MCF 10A (cell line): ENCODE results near the gene CMPK2. TPM values are rescaled to one million over a fixed set of nuclear protein-coding genes. Genes with fewer than 3 reads are reported as not detected.

Source experiments
- BruUV-seq: library from RNA; stranded (reverse); fragments of 400-500 nt; replicated peaks from 2 replicates; lab custom pipeline; 2021; lab: Mats Ljungman, UMichigan
- CTCF ChIA-PET: fragments of 300-600 bp; sonication (Branson Sonifier 250); formaldehyde crosslinking; extraction: SDS; loops from one replicate; lab custom pipeline; 2021; ENCODE audit warnings: antibody characterized with exemption, inconsistent platforms; lab: Yijun Ruan, JAX
- POLR2A ChIA-PET: fragments of 300-600, 350-650 bp; sonication (Branson Sonifier 250); formaldehyde crosslinking; extraction: SDS; loops from one replicate; lab custom pipeline; 2020; ENCODE audit warnings: antibody characterized with exemption, inconsistent platforms; lab: Yijun Ruan, JAX
- DNase-seq: peaks from one replicate; pipeline ENCODE4 v3.0.0-alpha.2; 2018; ENCODE audit not compliant: unreplicated experiment
- H3K27ac Mint-ChIP-seq: one replicate; pipeline ENCODE4 v1.8.0; 2022; ENCODE audit warnings: mild to moderate bottlenecking, low read depth, mixed read lengths; ENCODE audit not compliant: unreplicated experiment
- H3K27me3 Mint-ChIP-seq: one replicate; pipeline ENCODE4 v1.8.0; 2022; ENCODE audit warnings: mixed read lengths; ENCODE audit not compliant: insufficient read depth, unreplicated experiment
- H3K36me3 Mint-ChIP-seq: one replicate; pipeline ENCODE4 v1.8.0; 2022; ENCODE audit warnings: mild to moderate bottlenecking, moderate library complexity, mixed read lengths; ENCODE audit not compliant: insufficient read depth, unreplicated experiment
- H3K4me1 Mint-ChIP-seq: one replicate; pipeline ENCODE4 v1.8.0; 2022; ENCODE audit warnings: mixed read lengths; ENCODE audit not compliant: insufficient read depth, unreplicated experiment
- H3K4me3 Mint-ChIP-seq: one replicate; pipeline ENCODE4 v1.8.0; 2022; ENCODE audit warnings: mild to moderate bottlenecking, moderate library complexity, mixed read lengths; ENCODE audit not compliant: unreplicated experiment
- H3K9me3 Mint-ChIP-seq: one replicate; pipeline ENCODE4 v1.8.0; 2022; ENCODE audit warnings: mixed read lengths; ENCODE audit not compliant: unreplicated experiment
- intact Hi-C: fragments of 100-400 bp; cut with micrococcal nuclease; formaldehyde crosslinking; loops from 2 replicates; pipeline ENCODE4 v1.14.1; 2022
- total RNA-seq: library from RNA; stranded (reverse); gene quantifications from 2 replicates; pipeline ENCODE4 v1.2.3, GENCODE V29; 2022
- TF ChIP-seq, protein P1 (sequence below): fragments of 200-600 bp; IDR thresholded peaks from one replicate; pipeline ENCODE4 v1.8.0; 2022; ENCODE audit warnings: antibody characterized with exemption, mild to moderate bottlenecking; ENCODE audit not compliant: unreplicated experiment

CMPK2 gene
- total RNA-seq, 1 experiment from 2014 or later = 0.40 TPM

DNA sequence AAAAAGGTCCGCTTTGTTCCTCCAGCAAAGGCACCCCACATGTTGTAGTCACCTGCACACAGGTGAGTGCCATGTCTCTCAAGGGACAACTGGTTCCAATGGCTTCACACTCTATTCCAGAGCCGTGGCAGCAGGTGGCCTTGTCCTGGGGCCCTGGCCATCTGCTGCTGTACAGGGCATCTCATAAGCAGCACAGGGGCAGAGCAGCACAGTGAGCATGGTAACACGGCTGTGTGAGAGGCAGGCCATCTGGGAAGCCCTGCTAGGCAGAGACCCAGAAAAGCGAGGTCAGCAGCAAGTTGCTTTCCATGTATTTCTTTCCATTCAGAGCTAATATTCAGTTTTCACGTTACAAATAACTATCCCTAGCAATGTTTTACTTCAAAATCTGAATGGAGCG, 54.7 kb downstream of the CMPK2 start:
- TF ChIP-seq, protein P1, sequence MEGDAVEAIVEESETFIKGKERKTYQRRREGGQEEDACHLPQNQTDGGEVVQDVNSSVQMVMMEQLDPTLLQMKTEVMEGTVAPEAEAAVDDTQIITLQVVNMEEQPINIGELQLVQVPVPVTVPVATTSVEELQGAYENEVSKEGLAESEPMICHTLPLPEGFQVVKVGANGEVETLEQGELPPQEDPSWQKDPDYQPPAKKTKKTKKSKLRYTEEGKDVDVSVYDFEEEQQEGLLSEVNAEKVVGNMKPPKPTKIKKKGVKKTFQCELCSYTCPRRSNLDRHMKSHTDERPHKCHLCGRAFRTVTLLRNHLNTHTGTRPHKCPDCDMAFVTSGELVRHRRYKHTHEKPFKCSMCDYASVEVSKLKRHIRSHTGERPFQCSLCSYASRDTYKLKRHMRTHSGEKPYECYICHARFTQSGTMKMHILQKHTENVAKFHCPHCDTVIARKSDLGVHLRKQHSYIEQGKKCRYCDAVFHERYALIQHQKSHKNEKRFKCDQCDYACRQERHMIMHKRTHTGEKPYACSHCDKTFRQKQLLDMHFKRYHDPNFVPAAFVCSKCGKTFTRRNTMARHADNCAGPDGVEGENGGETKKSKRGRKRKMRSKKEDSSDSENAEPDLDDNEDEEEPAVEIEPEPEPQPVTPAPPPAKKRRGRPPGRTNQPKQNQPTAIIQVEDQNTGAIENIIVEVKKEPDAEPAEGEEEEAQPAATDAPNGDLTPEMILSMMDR = no peak
- no peaks in the 10 kb centered on the region for H3K27me3 Mint-ChIP-seq
- H3K36me3 Mint-ChIP-seq = no peaks in the 10 kb centered on the region
- no peak overlapping the region for H3K27ac Mint-ChIP-seq
- intact Hi-C loops = no loop called here
- ChIA-PET POLR2A (no interaction called here), CTCF (interaction anchor here (0.6 to 1.0 kb wide), 2 partner anchors 22 to 55 kb away, joined by 3 to 4 read pairs; partner anchors contain the start of gene CMPK2)
- no peak overlapping the region for H3K4me3 Mint-ChIP-seq
- H3K4me1 Mint-ChIP-seq = no peaks in the 10 kb centered on the region
- DNase-seq = no peak
- H3K9me3 Mint-ChIP-seq = no peaks in the 10 kb centered on the region
- no TSS peak for BruUV-seq

DNA sequence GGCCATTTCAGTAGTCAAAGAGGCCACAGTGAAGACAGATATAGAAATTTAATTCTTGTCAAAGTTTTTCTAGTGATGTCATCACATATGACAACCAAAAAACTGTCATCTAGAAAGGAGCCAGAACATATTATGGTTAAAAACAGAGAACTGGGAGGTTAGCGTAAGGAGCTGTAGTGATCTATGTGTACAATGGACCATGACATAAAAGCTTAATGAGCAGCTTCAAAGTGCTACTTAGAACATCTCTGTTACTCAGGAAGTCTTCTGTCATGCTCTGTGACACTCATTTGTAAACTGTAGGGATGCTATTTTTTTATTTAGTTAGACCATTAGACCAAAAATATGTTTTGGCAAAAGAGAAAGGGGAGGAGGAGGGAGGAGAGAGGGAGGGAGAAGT, 57.3 kb downstream of the CMPK2 start:
- Mint-ChIP-seq H3K36me3 (no peaks in the 10 kb centered on the region), H3K9me3 (peaks cover 9% of the 10 kb centered on the region), H3K4me3 (no peak overlapping the region), H3K27ac (no peak overlapping the region), H3K4me1 (no peaks in the 10 kb centered on the region), H3K27me3 (peaks cover 13% of the 10 kb centered on the region)
- POLR2A ChIA-PET = interaction anchor here (0.6 kb wide), 1 partner anchor 57 kb away, joined by 3 read pairs; the partner anchor contains the start of gene CMPK2
- no TSS peak for BruUV-seq
- TF ChIP-seq, protein P1 = no peak
- intact Hi-C loops = no loop called here
- no peak for DNase-seq
- CTCF ChIA-PET = interaction anchor here (0.5 to 0.7 kb wide), 3 partner anchors 12 to 830 kb away, joined by 3 to 4 read pairs (median 4); no protein-coding TSS in a partner anchor

GRCh38 chr2:6806604-6807003, 59.1 kb downstream of the CMPK2 start:
- intact Hi-C loops = no loop called here
- peaks cover 21% of the 10 kb centered on the region for H3K27me3 Mint-ChIP-seq
- no peak overlapping the region for H3K4me3 Mint-ChIP-seq
- no peaks in the 10 kb centered on the region for H3K4me1 Mint-ChIP-seq
- TF ChIP-seq, protein P1 = no peak
- peaks cover 9% of the 10 kb centered on the region for H3K9me3 Mint-ChIP-seq
- DNase-seq = no peak
- CTCF ChIA-PET = interaction anchor here (1.5 kb wide), 1 partner anchor 14 kb away, joined by 3 read pairs; no protein-coding TSS in a partner anchor
- no peak overlapping the region for H3K27ac Mint-ChIP-seq
- no TSS peak for BruUV-seq
- POLR2A ChIA-PET = no interaction called here
- no peaks in the 10 kb centered on the region for H3K36me3 Mint-ChIP-seq

- CTCF ChIA-PET = interaction anchor here (0.6 to 0.7 kb wide), 3 partner anchors 12 to 618 kb away, joined by 3 read pairs; no protein-coding TSS in a partner anchor
Observed at GRCh38 chr2:6800553-6800952, 65.2 kb downstream of the CMPK2 start.

More at GRCh38 chr2:6800553-6800952, 65.2 kb downstream of the CMPK2 start:
- POLR2A ChIA-PET = no interaction called here
- H3K9me3 Mint-ChIP-seq = peaks cover 9% of the 10 kb centered on the region
- H3K27ac Mint-ChIP-seq = no peak overlapping the region
- TF ChIP-seq, protein P1 = no peak
- intact Hi-C loops = no loop called here
- DNase-seq = no peak
- no peaks in the 10 kb centered on the region for H3K36me3 Mint-ChIP-seq
- H3K4me1 Mint-ChIP-seq = no peaks in the 10 kb centered on the region
- no peak overlapping the region for H3K4me3 Mint-ChIP-seq
- no TSS peak for BruUV-seq
- H3K27me3 Mint-ChIP-seq = peaks cover 21% of the 10 kb centered on the region

Other genes starting within 250 kb of the CMPK2 start
- gene RSAD2, start 11.9 kb upstream of the CMPK2 start, total RNA-seq = 0.09 TPM in 1 of 2 replicates, not detected in the other
- gene RNF144A, start 51.5 kb upstream of the CMPK2 start, total RNA-seq = 0.21 and 0.47 TPM in 2 replicates